HEK293 (cell line): ENCODE data around the gene HELLS.

Experiments used
- GFI1B ChIP-seq: fragments of 450-650 bp; formaldehyde crosslinking; IDR thresholded peaks from 2 replicates; pipeline ENCODE4 v1.5.1; 2016; ENCODE audit warnings: missing biosample characterization, missing genetic modification characterization
- INSM2 ChIP-seq: fragments of 450-650 bp; formaldehyde crosslinking; IDR thresholded peaks from 2 replicates; pipeline ENCODE4 v1.5.1; 2016; ENCODE audit warnings: missing biosample characterization, missing genetic modification characterization
- KLF16 ChIP-seq: fragments of 450-650 bp; formaldehyde crosslinking; IDR thresholded peaks from 2 replicates; pipeline ENCODE4 v1.5.1; 2017; ENCODE audit warnings: missing biosample characterization, missing genetic modification characterization
- OSR2 ChIP-seq: fragments of 450-650 bp; formaldehyde crosslinking; IDR thresholded peaks from 2 replicates; pipeline ENCODE4 v1.5.1; 2016; ENCODE audit warnings: missing biosample characterization, missing genetic modification characterization
- PRDM2 ChIP-seq: fragments of 450-650 bp; formaldehyde crosslinking; IDR thresholded peaks from 2 replicates; pipeline ENCODE4 v1.5.1; 2016; ENCODE audit warnings: missing biosample characterization, missing genetic modification characterization, borderline replicate concordance
- SP2 ChIP-seq: fragments of 450-650 bp; formaldehyde crosslinking; IDR thresholded peaks from 2 replicates; pipeline ENCODE4 v1.5.1; 2016; ENCODE audit warnings: missing biosample characterization, missing genetic modification characterization
- TRIM28 ChIP-seq: IDR thresholded peaks from 2 replicates; pipeline ENCODE4 v1.6.1; 2011; ENCODE audit warnings: low read length, control low read depth, borderline replicate concordance
- ZBTB10 ChIP-seq: fragments of 450-650 bp; formaldehyde crosslinking; IDR thresholded peaks from 2 replicates; pipeline ENCODE4 v1.5.1; 2016; ENCODE audit warnings: missing biosample characterization, missing genetic modification characterization
- ZBTB17 ChIP-seq: fragments of 450-650 bp; formaldehyde crosslinking; IDR thresholded peaks from 2 replicates; pipeline ENCODE4 v1.5.1; 2016; ENCODE audit warnings: missing biosample characterization, missing genetic modification characterization
- ZBTB7A ChIP-seq: fragments of 450-650 bp; formaldehyde crosslinking; IDR thresholded peaks from 2 replicates; pipeline ENCODE4 v1.5.1; 2016; ENCODE audit warnings: low read depth, missing biosample characterization, missing genetic modification characterization
- ZBTB8A ChIP-seq: fragments of 450-650 bp; formaldehyde crosslinking; IDR thresholded peaks from 2 replicates; pipeline ENCODE4 v1.5.1; 2016; ENCODE audit warnings: missing biosample characterization, missing genetic modification characterization
- ZFHX2 ChIP-seq: fragments of 450-650 bp; formaldehyde crosslinking; conservative IDR thresholded peaks from 2 replicates; pipeline ENCODE4 v1.5.1; 2016; ENCODE audit warnings: missing biosample characterization, missing genetic modification characterization
- ZFP3 ChIP-seq: fragments of 450-650 bp; formaldehyde crosslinking; IDR thresholded peaks from 2 replicates; pipeline ENCODE4 v1.5.1; 2016; ENCODE audit warnings: low read depth, missing biosample characterization, missing genetic modification characterization
- ZNF155 ChIP-seq: fragments of 450-650 bp; formaldehyde crosslinking; IDR thresholded peaks from 2 replicates; pipeline ENCODE4 v1.5.1; 2016; ENCODE audit warnings: missing biosample characterization, missing genetic modification characterization
- ZNF18 ChIP-seq: fragments of 450-650 bp; formaldehyde crosslinking; IDR thresholded peaks from 2 replicates; pipeline ENCODE4 v1.5.1; 2016; ENCODE audit warnings: missing biosample characterization, missing genetic modification characterization
- ZNF184 ChIP-seq: fragments of 450-650 bp; IDR thresholded peaks from 2 replicates; pipeline ENCODE4 v1.5.1; 2018; ENCODE audit warnings: missing biosample characterization, mild to moderate bottlenecking, missing genetic modification characterization
- ZNF211 ChIP-seq: fragments of 450-650 bp; formaldehyde crosslinking; IDR thresholded peaks from 2 replicates; pipeline ENCODE4 v1.5.1; 2016; ENCODE audit warnings: low read depth, missing biosample characterization, missing genetic modification characterization
- ZNF473 ChIP-seq: fragments of 450-650 bp; formaldehyde crosslinking; IDR thresholded peaks from 2 replicates; pipeline ENCODE4 v1.5.1; 2017; ENCODE audit warnings: missing biosample characterization, missing genetic modification characterization
- ZNF488 ChIP-seq: fragments of 450-650 bp; formaldehyde crosslinking; IDR thresholded peaks from 2 replicates; pipeline ENCODE4 v1.5.1; 2016; ENCODE audit warnings: missing biosample characterization, missing genetic modification characterization
- ZNF596 ChIP-seq: fragments of 450-650 bp; IDR thresholded peaks from 2 replicates; pipeline ENCODE4 v1.5.0; 2018; ENCODE audit warnings: missing biosample characterization, mild to moderate bottlenecking, missing genetic modification characterization, moderate library complexity
- ZNF623 ChIP-seq: fragments of 450-650 bp; formaldehyde crosslinking; IDR thresholded peaks from 2 replicates; pipeline ENCODE4 v1.5.1; 2016; ENCODE audit warnings: missing biosample characterization, missing genetic modification characterization
- ZNF624 ChIP-seq: fragments of 450-650 bp; formaldehyde crosslinking; IDR thresholded peaks from 2 replicates; pipeline ENCODE4 v1.5.1; 2017; ENCODE audit warnings: missing biosample characterization, missing genetic modification characterization
- ZNF76 ChIP-seq: fragments of 450-650 bp; formaldehyde crosslinking; IDR thresholded peaks from 2 replicates; pipeline ENCODE4; 2016; ENCODE audit warnings: low read depth, missing biosample characterization, missing genetic modification characterization, borderline replicate concordance
- ZNF785 ChIP-seq: fragments of 450-650 bp; formaldehyde crosslinking; IDR thresholded peaks from 2 replicates; pipeline ENCODE4 v1.5.1; 2016; ENCODE audit warnings: missing biosample characterization, missing genetic modification characterization
- ZNF837 ChIP-seq: fragments of 450-650 bp; formaldehyde crosslinking; IDR thresholded peaks from 2 replicates; pipeline ENCODE4 v1.5.1; 2016; ENCODE audit warnings: missing biosample characterization, missing genetic modification characterization
- ZSCAN30 ChIP-seq: fragments of 450-650 bp; IDR thresholded peaks from 2 replicates; pipeline ENCODE4 v1.5.1; 2018; ENCODE audit warnings: missing biosample characterization, mild to moderate bottlenecking, missing genetic modification characterization, moderate library complexity
- ZXDB ChIP-seq: fragments of 450-650 bp; formaldehyde crosslinking; IDR thresholded peaks from 2 replicates; pipeline ENCODE4 v1.5.1; 2016; ENCODE audit warnings: missing biosample characterization, missing genetic modification characterization

Gene HELLS

GRCh38 chr10:94545391-94546048 lies at the start of gene HELLS (continued):
- TF ChIP-seq ZXDB (tag by site-specific recombination) (peak; percentile 78), ZNF18 (tag by site-specific recombination) (0 out of 2 replicates have a peak, but pooled peaks have one; percentile 14), ZBTB7A (tag by site-specific recombination) (peak; percentile 76; the same call in 1 of the 2 replicates), ZSCAN30 (tag by site-specific recombination) (0 out of 2 replicates have a peak, but pooled peaks have one; percentile 10), ZBTB8A (no peak), ZNF596 (tag by site-specific recombination) (no peak), ZNF623 (no peak), OSR2 (tag by site-specific recombination) (no peak), ZNF624 (no peak), ZBTB17 (tag by site-specific recombination) (peak; percentile 75), KLF16 (tag by site-specific recombination) (no peak), ZFP3 (tag by site-specific recombination) (no peak), ZBTB10 (tag by site-specific recombination) (no peak), GFI1B (tag by site-specific recombination) (no peak), ZNF155 (tag by site-specific recombination) (no peak), ZNF184 (tag by site-specific recombination) (no peak), INSM2 (tag by site-specific recombination) (peak; percentile 11; the same call in 1 of the 2 replicates), ZNF785 (no peak), ZFHX2 (tag by site-specific recombination) (peak; percentile 29; the same call in 1 of the 2 replicates), ZNF211 (tag by site-specific recombination) (no peak), ZNF488 (tag by site-specific recombination) (no peak), ZNF473 (tag by site-specific recombination) (no peak), TRIM28 (no peak), SP2 (tag by site-specific recombination) (peak; percentile 35), PRDM2 (no peak), ZNF76 (tag by site-specific recombination) (peak; percentile 46; the same call in 1 of the 2 replicates), ZNF837 (tag by site-specific recombination) (no peak)
